GM18868 (cell line): Measurements from ENCODE around the gene LIPH.
"Not testable (repeated sequence)": the region's sequence is repeated elsewhere in the genome, so short reads cannot be mapped to it uniquely, and the experiment has no call there.

Experiments
- ATAC-seq: cut with Tn5 transposase; IDR thresholded peaks from one replicate; pipeline ENCODE4 v1.9.1; 2021; ENCODE audit warnings: mild to moderate bottlenecking, moderate library complexity; ENCODE audit not compliant: unreplicated experiment

The LIPH gene

DNA sequence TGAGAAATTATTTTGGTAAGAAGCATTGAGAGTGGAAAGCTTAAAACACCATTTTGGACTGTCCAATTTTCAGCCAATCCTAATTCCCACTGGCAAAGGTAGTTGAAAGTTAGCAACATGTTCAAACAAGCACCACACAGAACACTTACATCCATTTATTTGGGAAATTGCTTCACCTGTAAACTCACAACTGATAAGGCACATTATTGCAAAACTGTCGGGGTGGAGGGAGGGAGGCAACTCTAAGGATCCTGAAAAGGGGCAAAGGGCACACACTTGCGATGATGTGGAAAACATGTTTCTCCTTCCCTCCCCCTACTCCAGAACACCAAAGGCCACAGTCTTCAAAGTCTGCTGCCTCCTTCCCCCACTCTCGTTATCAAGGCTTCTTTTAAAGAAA is 62.9 kb downstream of the LIPH start:
- ATAC-seq = no peak

DNA sequence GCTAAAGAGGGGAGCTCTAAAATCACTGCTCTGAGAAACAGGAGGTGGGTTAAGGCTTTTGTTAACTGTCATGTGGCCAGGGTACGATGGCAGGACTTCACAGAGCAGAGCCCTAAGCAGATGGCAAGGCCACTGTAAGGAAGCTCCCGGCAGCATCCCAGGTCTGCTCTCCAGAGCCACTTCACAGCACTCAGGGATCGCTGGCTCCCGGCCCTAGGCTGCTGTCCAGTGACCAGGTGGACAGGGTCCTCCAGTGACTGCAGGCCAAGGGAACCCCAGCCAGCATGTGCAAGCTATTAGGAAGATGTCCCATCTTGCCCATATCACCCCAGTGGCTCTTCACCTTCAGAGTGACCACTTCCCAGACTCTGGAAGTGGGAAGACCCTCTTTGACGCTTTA is 63.9 kb downstream of the LIPH start:
- no peak for ATAC-seq

DNA sequence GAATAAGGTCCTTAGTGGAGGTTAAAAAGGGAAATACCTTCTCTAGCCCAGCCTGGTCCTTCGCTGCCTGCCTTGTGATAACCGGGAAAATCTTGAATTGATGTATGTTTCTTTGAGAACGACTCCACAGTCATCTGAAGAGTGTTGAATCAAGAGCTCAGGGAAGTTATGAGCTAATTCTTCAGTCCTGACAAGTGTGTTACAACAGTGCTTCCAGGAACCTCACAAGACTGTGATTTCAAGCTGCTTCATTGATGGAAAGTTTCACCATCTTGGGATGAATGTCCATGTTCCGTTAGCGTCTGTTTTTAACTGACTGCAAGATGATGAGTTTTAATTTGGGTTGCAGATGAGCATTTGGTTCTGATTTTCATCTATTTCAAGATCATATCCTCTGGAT is 66.0 kb downstream of the LIPH start:
- no peak for ATAC-seq

DNA sequence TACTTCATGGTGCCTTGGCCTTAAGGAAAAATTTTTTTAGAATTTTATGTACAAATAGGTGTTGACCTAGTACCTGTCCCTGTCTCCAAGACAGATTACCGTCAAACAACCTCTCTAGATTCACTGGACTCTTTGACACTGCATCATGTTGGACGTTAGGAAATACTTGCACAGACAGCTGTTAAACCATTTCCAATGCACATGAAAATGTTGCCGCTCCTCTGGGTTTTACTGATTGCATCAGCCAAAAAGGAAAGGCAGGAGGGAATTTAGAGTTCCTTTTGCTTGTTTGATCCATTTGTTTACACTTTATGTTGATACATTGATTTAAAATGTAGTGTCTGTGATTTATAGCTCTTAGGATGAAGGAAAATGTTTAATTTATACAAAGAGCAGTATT is 68.1 kb downstream of the LIPH start:
- no peak for ATAC-seq

DNA sequence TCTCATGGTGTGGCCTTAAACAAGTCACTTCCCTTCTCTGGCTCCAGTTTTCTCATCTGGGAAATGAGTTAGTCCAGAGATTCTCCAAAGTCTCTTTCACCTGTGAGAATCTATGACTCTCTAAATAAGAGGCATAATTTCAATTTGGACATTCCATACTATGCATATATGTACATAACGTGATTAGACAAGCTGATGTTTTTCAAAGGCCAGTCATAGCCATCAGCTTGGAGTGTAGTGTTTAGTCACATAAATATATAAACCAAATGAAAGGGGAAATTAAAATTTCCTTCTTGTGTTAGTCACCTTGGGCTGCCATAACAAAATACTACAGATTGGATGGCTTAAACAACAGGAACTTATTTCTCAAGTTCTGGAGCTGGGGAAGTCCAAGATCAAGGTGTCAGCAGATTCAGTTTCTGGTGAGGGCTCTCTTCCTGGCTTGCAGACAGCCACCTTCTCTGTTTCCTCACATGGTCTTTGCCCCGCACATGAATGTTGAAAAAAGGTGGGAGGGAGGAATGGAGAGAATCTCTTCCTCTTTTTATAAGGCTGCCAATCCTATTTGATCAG is 72.9 kb downstream of the LIPH start:
- no peak for ATAC-seq

DNA sequence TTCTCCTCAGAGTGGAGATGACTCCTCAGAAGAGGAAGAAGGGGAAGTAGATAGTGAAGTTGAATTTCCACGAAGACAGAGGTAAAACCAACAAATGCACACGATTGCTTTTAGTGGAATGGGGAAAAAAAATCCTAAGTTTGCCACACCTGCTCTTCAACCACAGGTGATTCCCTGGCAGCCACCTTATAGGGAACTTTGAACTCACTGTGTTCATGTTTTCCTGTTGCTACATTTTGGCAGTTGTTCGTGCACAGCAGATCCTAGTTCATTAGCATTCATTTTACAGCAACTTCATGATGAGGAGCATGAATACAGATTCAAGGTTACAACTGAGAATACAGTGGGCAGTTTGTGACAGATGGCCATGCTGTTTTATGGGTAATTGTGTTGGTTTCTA is 75.1 kb downstream of the LIPH start:
- ATAC-seq = no peak

DNA sequence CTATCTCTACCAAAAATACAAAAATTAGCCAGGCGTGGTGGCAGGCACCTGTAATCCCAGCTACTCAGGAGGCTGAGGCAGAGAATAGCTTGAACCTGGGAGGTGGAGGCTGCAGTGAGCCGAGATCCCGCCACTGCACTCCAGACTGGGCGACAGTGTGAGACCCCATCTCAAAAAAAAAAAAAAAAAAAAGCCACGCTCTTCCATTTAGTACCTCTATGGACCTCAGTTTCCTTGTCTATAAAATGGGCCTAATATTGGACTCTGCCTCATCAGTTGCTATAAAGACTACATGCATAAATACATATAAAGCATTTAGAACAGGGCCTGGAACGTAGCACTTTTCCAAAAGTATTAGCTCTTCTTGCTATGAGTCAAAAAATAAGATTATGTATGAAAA is 77.5 kb downstream of the LIPH start:
- ATAC-seq = not testable (repeated sequence)

DNA sequence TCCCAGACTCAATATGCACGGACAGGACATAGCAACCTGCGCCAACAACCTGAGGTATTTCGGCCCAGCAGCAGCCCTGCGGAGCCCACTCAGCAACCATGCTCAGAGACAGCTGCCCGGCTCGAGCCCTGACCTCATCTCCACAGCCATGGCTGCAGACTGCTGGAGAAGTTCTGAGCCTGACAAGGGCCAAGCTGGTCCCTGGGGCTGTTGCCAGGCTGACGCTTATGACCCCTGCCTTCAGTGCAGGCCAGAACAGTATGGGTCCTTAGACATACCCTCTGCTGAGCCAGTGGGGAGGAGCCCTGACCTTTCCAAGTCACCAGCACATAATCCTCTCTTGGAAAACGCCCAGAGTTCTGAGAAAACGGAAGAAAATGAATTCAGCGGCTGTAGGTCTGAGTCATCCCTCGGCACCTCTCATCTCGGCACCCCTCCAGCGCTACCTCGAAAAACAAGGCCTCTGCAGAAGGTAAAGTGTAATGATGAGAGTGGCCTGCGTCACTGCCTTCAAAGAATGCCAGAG is 79.0 kb downstream of the LIPH start:
- no peak for ATAC-seq

DNA sequence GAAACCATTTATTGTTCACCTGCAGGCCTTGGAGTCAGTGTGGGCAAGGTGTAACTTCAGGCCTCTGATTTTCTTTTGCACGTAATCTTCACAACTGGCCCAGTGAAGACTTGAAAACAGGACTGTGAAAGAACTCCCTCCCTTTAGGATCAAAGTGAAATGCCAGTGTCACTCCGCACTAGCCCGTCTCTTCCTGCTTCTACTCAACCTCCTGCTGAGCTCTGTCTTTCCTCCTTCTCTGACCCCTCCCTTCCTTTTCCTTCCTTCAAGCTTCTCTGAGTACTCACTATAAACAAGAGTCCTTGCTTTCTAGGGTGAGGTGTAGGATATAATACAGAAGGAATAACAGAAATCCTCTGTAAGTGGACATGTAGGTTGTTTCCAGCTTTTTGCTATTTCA is 82.1 kb downstream of the LIPH start:
- ATAC-seq = no peak

DNA sequence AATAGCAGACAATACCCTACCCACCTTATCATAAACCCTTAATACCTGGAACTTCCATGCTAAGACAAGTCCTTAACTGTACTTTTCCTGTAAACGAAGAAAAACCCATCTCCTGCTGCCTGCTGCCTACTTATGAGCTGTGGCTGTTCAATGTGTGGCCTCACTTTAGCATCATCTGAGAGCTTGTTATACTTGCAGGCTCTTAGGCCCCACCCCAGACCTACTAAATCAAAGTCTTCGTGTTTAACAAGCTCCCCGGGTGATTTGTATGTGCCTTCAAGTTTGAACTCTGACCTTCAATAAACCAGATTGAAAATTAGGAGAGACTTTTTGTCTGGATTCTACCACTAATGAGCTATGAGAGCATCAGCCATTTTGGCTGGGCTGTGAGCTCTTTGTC is 82.8 kb downstream of the LIPH start:
- ATAC-seq = no peak

DNA sequence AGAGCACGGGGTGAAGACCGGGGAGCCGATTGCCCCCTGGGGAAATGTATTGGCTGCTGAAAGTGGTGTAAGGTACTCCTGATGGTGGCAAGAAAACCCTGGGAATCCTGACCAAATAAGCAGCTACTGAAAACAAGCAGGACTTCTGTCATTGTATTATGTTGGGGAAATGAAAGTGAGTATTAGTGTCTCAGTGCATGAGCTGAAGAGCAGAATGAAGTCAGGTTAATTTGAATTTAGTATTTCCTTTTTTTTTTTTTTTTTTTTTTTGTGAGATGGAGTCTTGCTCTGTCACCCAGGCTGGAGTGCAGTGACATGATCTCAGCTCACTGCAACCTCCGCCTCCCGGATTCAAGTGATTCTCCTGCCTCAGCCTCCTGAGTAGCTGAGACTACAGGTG is 86.3 kb downstream of the LIPH start:
- not testable (repeated sequence) for ATAC-seq

DNA sequence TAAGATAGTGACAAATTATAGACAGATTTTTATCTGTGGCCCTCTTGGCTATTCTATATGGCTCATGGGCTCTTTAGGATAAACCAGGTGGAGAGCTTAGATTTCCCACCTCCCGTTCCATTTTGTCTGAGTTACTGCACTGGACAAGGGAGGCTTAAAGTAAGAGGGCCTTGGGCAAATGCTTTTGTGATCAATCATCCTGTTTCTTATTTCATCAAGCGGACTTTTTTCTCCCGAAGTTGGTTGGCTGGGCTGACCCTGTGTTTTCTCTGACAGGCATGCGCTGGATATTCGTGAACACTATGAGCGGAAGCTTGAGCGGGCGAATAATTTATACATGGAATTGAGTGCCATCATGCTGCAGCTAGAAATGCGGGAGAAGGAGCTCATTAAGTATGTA is 86.9 kb downstream of the LIPH start:
- no peak for ATAC-seq

DNA sequence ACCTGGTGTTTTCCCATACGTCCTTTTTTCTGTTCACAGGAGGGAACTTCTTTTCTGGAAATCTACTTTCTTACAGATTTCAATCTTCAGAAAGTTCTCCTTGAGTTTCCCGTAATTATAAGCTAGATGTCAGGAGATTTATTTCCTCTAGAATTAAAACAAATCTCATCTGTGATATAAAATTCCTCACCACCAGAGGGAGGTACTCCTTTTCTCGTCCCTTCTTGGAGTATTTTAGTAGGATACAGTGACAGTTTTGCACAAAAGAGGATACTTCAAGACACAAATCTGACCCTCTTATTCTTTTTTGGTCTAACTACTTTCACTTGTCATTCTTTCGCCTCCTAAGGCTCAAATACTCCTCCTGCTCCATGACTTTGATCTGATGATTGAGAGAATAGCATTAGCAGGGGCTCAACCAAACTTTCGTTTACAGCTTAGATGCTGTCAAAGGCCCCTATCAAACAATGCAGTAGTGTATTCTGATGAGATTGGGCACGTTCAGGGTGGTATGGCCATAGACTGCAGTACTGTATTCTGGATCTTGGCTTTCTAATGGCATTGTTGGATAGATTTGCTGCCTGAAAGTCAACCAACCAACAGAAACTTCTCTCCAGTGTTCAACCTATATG is 91.6 kb downstream of the LIPH start:
- ATAC-seq = no peak

DNA sequence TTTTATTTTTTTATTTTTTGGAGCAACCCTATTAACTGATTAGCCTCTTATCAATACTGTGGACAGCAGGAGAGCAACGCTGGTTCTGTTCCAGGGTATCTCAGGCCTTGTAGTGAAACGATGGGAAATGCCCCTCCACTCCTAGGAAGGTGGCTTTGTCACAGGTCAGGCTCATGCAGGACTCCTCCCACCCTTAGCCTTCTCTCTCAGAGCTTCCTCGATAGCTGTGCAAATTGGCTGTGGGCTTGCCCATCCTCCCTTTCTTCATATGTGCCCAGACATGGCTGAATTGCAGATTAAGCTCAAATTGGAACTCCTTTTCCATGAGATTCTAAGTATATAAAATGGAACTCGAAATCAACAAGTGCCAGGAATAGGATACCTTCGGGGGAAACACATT is 92.1 kb downstream of the LIPH start:
- no peak for ATAC-seq

DNA sequence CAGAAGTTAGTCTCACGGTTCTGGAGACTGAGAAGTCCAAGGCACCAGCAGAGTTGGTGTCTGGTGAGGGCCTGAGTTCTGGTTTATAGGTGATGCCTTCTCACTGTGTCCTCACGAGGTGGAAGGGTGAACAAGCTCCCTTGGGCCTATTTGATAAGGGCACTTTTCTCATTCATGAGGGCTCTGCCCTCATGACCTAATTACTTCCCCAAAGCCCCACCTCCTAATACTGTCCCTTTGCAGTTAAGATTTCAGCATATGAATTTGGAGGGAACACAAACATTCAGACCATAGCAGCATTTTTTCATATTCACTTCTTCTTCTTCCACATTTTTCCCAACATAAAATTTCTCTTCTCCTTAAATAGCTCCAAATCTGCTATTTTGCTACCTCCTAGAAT is 95.0 kb downstream of the LIPH start:
- ATAC-seq = no peak
